WTC11 (cell line): Measurements from ENCODE around the gene FREM2. TPM values are rescaled to one million over a fixed set of nuclear protein-coding genes. Genes with fewer than 3 reads are reported as not detected.

Experiments used
- ATAC-seq: fragments of 200-7000 bp; cut with Tn5 transposase; 2 replicates; pipeline ENCODE4 v1.10.0; 2021; ENCODE audit warnings: mild to moderate bottlenecking, moderate library complexity
- CTCF ChIA-PET: fragments of 300-600 bp; sonication (Branson Sonifier 250); formaldehyde crosslinking; loops from one replicate; lab custom pipeline; 2021; ENCODE audit warnings: antibody characterized with exemption; lab: Charles Lee
- POLR2A ChIA-PET: fragments of 350-600 bp; sonication (Branson Sonifier 250); formaldehyde crosslinking; loops from one replicate; lab custom pipeline; 2021; ENCODE audit warnings: antibody characterized with exemption; lab: Charles Lee
- DNase-seq: peaks from one replicate; pipeline ENCODE4 v3.0.0; 2021; ENCODE audit warnings: low spot score
- H3K27ac Mint-ChIP-seq: 2 replicates; pipeline ENCODE4 v1.8.0; 2021; ENCODE audit warnings: mixed read lengths
- H3K27me3 Mint-ChIP-seq: 2 replicates; pipeline ENCODE4 v1.8.0; 2021; ENCODE audit warnings: low read depth, mild to moderate bottlenecking, moderate library complexity, mixed read lengths
- H3K36me3 Mint-ChIP-seq: 2 replicates; pipeline ENCODE4 v1.8.0; 2021; ENCODE audit warnings: mixed read lengths
- H3K4me1 Mint-ChIP-seq: 2 replicates; pipeline ENCODE4 v1.8.0; 2022; ENCODE audit warnings: mixed read lengths
- H3K4me3 Mint-ChIP-seq: 2 replicates; pipeline ENCODE4 v1.8.0; 2021; ENCODE audit warnings: mild to moderate bottlenecking, moderate library complexity, mixed read lengths
- H3K9me3 Mint-ChIP-seq: 2 replicates; pipeline ENCODE4 v1.8.0; 2021; ENCODE audit warnings: mixed read lengths
- CBFB ChIP-seq: sonication (generic); formaldehyde crosslinking; IDR thresholded peaks from 2 replicates; pipeline ENCODE4 v1.8.1; 2022; ENCODE audit warnings: mild to moderate bottlenecking, low read depth, missing genetic modification reagents
- EMX1 ChIP-seq: fragments of 250-450 bp; sonication (Bioruptor Pico); IDR thresholded peaks from 2 replicates; pipeline ENCODE4 v1.8.0; 2021; ENCODE audit warnings: mild to moderate bottlenecking
- GABPB1 ChIP-seq: sonication (generic); formaldehyde crosslinking; IDR thresholded peaks from 2 replicates; pipeline ENCODE4 v1.8.1; 2023; ENCODE audit warnings: mild to moderate bottlenecking, missing genetic modification reagents
- HMGA2 ChIP-seq: fragments of 250-450 bp; sonication (Bioruptor Pico); IDR thresholded peaks from 2 replicates; pipeline ENCODE4 v1.4.0; 2021; ENCODE audit warnings: mild to moderate bottlenecking, moderate library complexity
- IRF2 ChIP-seq: sonication (generic); formaldehyde crosslinking; IDR thresholded peaks from 2 replicates; pipeline ENCODE4 v1.8.0; 2022; ENCODE audit warnings: low read depth, missing genetic modification reagents, borderline replicate concordance
- JAZF1 ChIP-seq: fragments of 250-450 bp; sonication (Bioruptor Pico); IDR thresholded peaks from 2 replicates; pipeline ENCODE4 v1.9.0; 2021; ENCODE audit warnings: moderate library complexity, mild to moderate bottlenecking, inconsistent platforms
- NFATC4 ChIP-seq: fragments of 250-450 bp; sonication (Bioruptor Pico); IDR thresholded peaks from 2 replicates; pipeline ENCODE4 v1.9.0; 2021; ENCODE audit warnings: mild to moderate bottlenecking
- NFYB ChIP-seq: sonication (generic); formaldehyde crosslinking; conservative IDR thresholded peaks from 2 replicates; pipeline ENCODE4 v1.8.0; 2022; ENCODE audit warnings: low read depth, missing genetic modification reagents
- RORB ChIP-seq: fragments of 250-450 bp; sonication (Bioruptor Pico); IDR thresholded peaks from 2 replicates; pipeline ENCODE4 v1.9.0; 2021; ENCODE audit warnings: mild to moderate bottlenecking
- TEAD4 ChIP-seq: sonication (generic); formaldehyde crosslinking; IDR thresholded peaks from 2 replicates; pipeline ENCODE4 v1.8.0; 2022; ENCODE audit warnings: mild to moderate bottlenecking, missing genetic modification reagents
- TP53 ChIP-seq: sonication (generic); formaldehyde crosslinking; IDR thresholded peaks from 2 replicates; pipeline ENCODE4 v1.8.1; 2023; ENCODE audit warnings: mild to moderate bottlenecking, missing genetic modification reagents
- ZBTB21 ChIP-seq: sonication (generic); formaldehyde crosslinking; IDR thresholded peaks from 2 replicates; pipeline ENCODE4 v1.8.1; 2023; ENCODE audit warnings: mild to moderate bottlenecking, missing genetic modification reagents, borderline replicate concordance
- ZNF138 ChIP-seq: sonication (generic); formaldehyde crosslinking; conservative IDR thresholded peaks from 2 replicates; pipeline ENCODE4 v1.8.1; 2022; ENCODE audit warnings: mild to moderate bottlenecking, moderate library complexity, missing genetic modification reagents
- total RNA-seq: library from RNA; stranded (reverse); gene quantifications from 3 replicates; pipeline ENCODE4 v1.2.3, GENCODE V29; 2021
- TF ChIP-seq, protein P1 (sequence below): fragments of 250-450 bp; sonication (Bioruptor Pico); IDR thresholded peaks from 2 replicates; pipeline ENCODE4 v1.8.0; 2021; ENCODE audit warnings: mild to moderate bottlenecking
- TF ChIP-seq, protein P2 (sequence below): sonication (generic); formaldehyde crosslinking; IDR thresholded peaks from 2 replicates; pipeline ENCODE4 v1.8.1; 2023; ENCODE audit warnings: mild to moderate bottlenecking, missing genetic modification reagents, moderate library complexity
- TF ChIP-seq, protein P3 (sequence below): sonication (generic); formaldehyde crosslinking; conservative IDR thresholded peaks from 2 replicates; pipeline ENCODE4 v1.8.1; 2023; ENCODE audit warnings: mild to moderate bottlenecking, low read depth, missing genetic modification reagents, moderate library complexity
- TF ChIP-seq, protein P4 (sequence below): fragments of 250-450 bp; sonication (Bioruptor Pico); IDR thresholded peaks from 2 replicates; pipeline ENCODE4 v1.9.0; 2021; ENCODE audit warnings: mild to moderate bottlenecking, borderline replicate concordance
- TF ChIP-seq, protein P5 (sequence below): sonication (generic); formaldehyde crosslinking; IDR thresholded peaks from 2 replicates; pipeline ENCODE4 v1.8.1; 2023; ENCODE audit warnings: mild to moderate bottlenecking, missing genetic modification reagents, borderline replicate concordance
- TF ChIP-seq, protein P6 (sequence below): fragments of 250-450 bp; sonication (Bioruptor Pico); IDR thresholded peaks from 2 replicates; pipeline ENCODE4 v1.9.0; 2021; ENCODE audit warnings: mild to moderate bottlenecking
- TF ChIP-seq, protein P7 (sequence below): sonication (generic); formaldehyde crosslinking; IDR thresholded peaks from 2 replicates; pipeline ENCODE4 v1.8.1; 2022; ENCODE audit warnings: low read depth, missing genetic modification reagents, borderline replicate concordance

Gene FREM2
- total RNA-seq, 1 experiment from 2014 or later = 23.7 TPM

DNA sequence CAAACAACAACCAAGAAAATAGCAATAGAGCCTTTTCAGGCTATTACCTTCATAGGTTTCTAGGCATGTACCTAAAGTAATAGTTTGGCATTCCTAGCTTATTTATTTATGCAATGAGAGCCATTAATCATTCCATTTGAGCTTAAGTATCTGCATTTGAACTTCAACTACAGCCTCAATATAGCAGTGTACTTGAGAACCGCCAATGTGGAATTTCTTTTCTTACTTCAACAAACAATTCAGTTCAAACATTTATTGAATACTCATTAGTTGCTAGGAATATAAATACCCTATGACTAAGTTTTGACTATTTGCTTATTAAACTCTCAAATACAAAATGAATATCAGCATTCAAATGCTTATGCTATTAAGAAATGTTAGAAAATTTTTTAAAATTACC, 38.0 kb upstream of the FREM2 start (continued):
- TF ChIP-seq, protein P1, sequence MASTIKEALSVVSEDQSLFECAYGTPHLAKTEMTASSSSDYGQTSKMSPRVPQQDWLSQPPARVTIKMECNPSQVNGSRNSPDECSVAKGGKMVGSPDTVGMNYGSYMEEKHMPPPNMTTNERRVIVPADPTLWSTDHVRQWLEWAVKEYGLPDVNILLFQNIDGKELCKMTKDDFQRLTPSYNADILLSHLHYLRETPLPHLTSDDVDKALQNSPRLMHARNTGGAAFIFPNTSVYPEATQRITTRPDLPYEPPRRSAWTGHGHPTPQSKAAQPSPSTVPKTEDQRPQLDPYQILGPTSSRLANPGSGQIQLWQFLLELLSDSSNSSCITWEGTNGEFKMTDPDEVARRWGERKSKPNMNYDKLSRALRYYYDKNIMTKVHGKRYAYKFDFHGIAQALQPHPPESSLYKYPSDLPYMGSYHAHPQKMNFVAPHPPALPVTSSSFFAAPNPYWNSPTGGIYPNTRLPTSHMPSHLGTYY (CRISPR knock-in tag) = no peak
- TF ChIP-seq, protein P2, sequence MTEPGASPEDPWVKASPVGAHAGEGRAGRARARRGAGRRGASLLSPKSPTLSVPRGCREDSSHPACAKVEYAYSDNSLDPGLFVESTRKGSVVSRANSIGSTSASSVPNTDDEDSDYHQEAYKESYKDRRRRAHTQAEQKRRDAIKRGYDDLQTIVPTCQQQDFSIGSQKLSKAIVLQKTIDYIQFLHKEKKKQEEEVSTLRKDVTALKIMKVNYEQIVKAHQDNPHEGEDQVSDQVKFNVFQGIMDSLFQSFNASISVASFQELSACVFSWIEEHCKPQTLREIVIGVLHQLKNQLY (CRISPR knock-in tag) = no peak
- TF ChIP-seq, protein P3, sequence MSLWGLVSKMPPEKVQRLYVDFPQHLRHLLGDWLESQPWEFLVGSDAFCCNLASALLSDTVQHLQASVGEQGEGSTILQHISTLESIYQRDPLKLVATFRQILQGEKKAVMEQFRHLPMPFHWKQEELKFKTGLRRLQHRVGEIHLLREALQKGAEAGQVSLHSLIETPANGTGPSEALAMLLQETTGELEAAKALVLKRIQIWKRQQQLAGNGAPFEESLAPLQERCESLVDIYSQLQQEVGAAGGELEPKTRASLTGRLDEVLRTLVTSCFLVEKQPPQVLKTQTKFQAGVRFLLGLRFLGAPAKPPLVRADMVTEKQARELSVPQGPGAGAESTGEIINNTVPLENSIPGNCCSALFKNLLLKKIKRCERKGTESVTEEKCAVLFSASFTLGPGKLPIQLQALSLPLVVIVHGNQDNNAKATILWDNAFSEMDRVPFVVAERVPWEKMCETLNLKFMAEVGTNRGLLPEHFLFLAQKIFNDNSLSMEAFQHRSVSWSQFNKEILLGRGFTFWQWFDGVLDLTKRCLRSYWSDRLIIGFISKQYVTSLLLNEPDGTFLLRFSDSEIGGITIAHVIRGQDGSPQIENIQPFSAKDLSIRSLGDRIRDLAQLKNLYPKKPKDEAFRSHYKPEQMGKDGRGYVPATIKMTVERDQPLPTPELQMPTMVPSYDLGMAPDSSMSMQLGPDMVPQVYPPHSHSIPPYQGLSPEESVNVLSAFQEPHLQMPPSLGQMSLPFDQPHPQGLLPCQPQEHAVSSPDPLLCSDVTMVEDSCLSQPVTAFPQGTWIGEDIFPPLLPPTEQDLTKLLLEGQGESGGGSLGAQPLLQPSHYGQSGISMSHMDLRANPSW = no peak
- no peak for TF ChIP-seq GABPB1 (CRISPR knock-in tag)
- TF ChIP-seq TP53 (CRISPR knock-in tag) = no peak
- no peak for TF ChIP-seq IRF2 (CRISPR knock-in tag)
- TF ChIP-seq, all 79 proteins: peak for 0

DNA sequence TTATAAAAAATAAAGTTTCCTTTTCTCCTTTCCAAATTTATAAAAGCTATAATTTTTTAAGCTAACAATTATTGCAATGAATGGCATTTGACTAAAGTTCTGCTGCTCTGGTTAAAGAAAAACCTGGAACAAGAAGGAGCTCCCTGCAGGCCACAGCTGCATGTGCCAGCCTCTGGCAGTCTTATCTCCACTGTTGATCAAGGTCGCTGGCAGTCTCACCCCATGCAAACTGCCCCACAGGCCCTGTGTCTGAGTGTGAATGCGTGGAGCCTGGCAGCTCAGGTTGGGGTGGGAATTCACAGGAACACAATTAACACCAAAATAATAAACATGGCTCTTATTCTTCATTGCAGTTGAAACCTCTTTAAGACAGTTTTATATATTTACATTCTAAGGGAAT, 30.2 kb upstream of the FREM2 start:
- no peaks in the 10 kb centered on the region for H3K27me3 Mint-ChIP-seq
- H3K9me3 Mint-ChIP-seq = no peaks in the 10 kb centered on the region
- no peak overlapping the region for H3K27ac Mint-ChIP-seq
- CTCF ChIA-PET = no interaction called here
- TF ChIP-seq NFYB (CRISPR knock-in tag) (no peak), HMGA2 (CRISPR knock-in tag) (no peak), EMX1 (CRISPR knock-in tag) (no peak)
- TF ChIP-seq, protein P4, sequence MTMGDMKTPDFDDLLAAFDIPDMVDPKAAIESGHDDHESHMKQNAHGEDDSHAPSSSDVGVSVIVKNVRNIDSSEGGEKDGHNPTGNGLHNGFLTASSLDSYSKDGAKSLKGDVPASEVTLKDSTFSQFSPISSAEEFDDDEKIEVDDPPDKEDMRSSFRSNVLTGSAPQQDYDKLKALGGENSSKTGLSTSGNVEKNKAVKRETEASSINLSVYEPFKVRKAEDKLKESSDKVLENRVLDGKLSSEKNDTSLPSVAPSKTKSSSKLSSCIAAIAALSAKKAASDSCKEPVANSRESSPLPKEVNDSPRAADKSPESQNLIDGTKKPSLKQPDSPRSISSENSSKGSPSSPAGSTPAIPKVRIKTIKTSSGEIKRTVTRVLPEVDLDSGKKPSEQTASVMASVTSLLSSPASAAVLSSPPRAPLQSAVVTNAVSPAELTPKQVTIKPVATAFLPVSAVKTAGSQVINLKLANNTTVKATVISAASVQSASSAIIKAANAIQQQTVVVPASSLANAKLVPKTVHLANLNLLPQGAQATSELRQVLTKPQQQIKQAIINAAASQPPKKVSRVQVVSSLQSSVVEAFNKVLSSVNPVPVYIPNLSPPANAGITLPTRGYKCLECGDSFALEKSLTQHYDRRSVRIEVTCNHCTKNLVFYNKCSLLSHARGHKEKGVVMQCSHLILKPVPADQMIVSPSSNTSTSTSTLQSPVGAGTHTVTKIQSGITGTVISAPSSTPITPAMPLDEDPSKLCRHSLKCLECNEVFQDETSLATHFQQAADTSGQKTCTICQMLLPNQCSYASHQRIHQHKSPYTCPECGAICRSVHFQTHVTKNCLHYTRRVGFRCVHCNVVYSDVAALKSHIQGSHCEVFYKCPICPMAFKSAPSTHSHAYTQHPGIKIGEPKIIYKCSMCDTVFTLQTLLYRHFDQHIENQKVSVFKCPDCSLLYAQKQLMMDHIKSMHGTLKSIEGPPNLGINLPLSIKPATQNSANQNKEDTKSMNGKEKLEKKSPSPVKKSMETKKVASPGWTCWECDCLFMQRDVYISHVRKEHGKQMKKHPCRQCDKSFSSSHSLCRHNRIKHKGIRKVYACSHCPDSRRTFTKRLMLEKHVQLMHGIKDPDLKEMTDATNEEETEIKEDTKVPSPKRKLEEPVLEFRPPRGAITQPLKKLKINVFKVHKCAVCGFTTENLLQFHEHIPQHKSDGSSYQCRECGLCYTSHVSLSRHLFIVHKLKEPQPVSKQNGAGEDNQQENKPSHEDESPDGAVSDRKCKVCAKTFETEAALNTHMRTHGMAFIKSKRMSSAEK (CRISPR knock-in tag) = no peak
- POLR2A ChIA-PET = no interaction called here
- DNase-seq (no peak), ATAC-seq (no peak)
- H3K36me3 Mint-ChIP-seq = no peaks in the 10 kb centered on the region
- H3K4me1 Mint-ChIP-seq = no peaks in the 10 kb centered on the region
- no peak overlapping the region for H3K4me3 Mint-ChIP-seq

DNA sequence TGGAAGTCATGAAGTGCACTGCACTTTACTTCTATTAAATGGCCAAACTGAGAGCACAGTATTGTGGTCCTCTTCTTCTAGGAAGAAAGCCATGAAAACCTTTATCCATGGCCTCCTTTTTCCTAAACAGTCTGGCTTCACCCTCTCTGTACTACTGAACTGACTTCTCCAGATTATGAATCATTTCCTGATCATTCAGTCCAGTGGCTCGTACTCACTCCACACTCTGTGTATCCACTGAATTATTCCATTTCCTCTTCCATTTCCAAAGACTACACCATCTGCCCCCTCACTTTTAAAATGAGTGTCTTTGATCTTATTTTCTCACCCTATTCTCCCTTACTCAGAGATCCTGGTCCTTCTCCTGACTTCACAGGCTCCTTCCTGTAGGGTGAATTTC, 29.7 kb upstream of the FREM2 start:
- ATAC-seq (no peak), DNase-seq (no peak)
- Mint-ChIP-seq H3K27me3 (no peaks in the 10 kb centered on the region), H3K9me3 (no peaks in the 10 kb centered on the region), H3K27ac (no peak overlapping the region), H3K4me3 (no peak overlapping the region), H3K4me1 (no peaks in the 10 kb centered on the region), H3K36me3 (no peaks in the 10 kb centered on the region)
- ChIA-PET POLR2A (no interaction called here), CTCF (no interaction called here)
- TF ChIP-seq, protein P5, sequence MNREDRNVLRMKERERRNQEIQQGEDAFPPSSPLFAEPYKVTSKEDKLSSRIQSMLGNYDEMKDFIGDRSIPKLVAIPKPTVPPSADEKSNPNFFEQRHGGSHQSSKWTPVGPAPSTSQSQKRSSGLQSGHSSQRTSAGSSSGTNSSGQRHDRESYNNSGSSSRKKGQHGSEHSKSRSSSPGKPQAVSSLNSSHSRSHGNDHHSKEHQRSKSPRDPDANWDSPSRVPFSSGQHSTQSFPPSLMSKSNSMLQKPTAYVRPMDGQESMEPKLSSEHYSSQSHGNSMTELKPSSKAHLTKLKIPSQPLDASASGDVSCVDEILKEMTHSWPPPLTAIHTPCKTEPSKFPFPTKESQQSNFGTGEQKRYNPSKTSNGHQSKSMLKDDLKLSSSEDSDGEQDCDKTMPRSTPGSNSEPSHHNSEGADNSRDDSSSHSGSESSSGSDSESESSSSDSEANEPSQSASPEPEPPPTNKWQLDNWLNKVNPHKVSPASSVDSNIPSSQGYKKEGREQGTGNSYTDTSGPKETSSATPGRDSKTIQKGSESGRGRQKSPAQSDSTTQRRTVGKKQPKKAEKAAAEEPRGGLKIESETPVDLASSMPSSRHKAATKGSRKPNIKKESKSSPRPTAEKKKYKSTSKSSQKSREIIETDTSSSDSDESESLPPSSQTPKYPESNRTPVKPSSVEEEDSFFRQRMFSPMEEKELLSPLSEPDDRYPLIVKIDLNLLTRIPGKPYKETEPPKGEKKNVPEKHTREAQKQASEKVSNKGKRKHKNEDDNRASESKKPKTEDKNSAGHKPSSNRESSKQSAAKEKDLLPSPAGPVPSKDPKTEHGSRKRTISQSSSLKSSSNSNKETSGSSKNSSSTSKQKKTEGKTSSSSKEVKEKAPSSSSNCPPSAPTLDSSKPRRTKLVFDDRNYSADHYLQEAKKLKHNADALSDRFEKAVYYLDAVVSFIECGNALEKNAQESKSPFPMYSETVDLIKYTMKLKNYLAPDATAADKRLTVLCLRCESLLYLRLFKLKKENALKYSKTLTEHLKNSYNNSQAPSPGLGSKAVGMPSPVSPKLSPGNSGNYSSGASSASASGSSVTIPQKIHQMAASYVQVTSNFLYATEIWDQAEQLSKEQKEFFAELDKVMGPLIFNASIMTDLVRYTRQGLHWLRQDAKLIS = no peak
- TF ChIP-seq TEAD4 (CRISPR knock-in tag) (no peak), CBFB (no peak), ZBTB21 (CRISPR knock-in tag) (no peak), ZNF138 (CRISPR knock-in tag) (no peak), JAZF1 (CRISPR knock-in tag) (no peak), NFATC4 (CRISPR knock-in tag) (no peak), RORB (CRISPR knock-in tag) (no peak), EMX1 (CRISPR knock-in tag) (no peak)
- TF ChIP-seq, protein P6, sequence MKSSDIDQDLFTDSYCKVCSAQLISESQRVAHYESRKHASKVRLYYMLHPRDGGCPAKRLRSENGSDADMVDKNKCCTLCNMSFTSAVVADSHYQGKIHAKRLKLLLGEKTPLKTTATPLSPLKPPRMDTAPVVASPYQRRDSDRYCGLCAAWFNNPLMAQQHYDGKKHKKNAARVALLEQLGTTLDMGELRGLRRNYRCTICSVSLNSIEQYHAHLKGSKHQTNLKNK (CRISPR knock-in tag) = no peak
- TF ChIP-seq, protein P7, sequence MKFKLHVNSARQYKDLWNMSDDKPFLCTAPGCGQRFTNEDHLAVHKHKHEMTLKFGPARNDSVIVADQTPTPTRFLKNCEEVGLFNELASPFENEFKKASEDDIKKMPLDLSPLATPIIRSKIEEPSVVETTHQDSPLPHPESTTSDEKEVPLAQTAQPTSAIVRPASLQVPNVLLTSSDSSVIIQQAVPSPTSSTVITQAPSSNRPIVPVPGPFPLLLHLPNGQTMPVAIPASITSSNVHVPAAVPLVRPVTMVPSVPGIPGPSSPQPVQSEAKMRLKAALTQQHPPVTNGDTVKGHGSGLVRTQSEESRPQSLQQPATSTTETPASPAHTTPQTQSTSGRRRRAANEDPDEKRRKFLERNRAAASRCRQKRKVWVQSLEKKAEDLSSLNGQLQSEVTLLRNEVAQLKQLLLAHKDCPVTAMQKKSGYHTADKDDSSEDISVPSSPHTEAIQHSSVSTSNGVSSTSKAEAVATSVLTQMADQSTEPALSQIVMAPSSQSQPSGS = no peak
